Activated CD8-positive, alpha-beta memory T cell treated with anti-CD3 and anti-CD28 coated beads, Interleukin-2, amount 50 U/mL, for 1 hour (primary cell): ENCODE results near the gene TANGO2.

Experiments
- DNase-seq: peaks from one replicate; pipeline ENCODE4 v3.0.0-alpha.2; 2020; ENCODE audit errors: extremely low read depth

The TANGO2 gene

DNA sequence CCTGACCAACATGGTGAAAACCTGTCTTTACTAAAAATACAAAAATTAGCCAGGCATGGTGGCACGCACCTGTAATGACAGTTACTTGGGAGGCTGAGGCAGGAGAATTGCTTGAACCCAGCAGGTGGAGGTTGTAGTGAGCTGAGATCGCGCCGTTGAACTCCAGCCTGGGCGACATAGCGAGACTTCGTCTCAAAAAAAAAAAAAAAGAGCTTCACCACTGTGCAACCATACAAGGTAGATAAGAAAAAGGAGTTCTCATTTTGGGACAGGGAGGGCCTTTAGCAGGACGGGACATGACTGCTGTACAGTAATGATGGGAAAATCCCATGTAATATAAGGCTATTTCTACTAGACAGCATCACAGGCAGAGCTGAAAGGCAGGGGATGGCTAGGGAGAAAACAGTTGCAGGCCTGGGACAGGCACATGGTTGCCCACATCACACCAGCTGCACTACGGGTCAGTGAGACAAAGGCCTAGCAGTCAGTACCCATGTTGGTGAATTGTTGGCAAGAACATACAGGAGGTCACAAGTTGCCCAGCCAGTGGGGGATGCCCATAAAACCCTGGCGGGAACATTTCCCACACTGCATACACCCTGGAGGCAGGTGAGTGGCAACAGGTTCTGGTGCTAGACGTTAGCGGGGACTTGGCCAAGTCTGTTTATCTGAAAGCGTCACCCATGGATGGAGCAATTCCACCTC, 5.4 kb downstream of the TANGO2 start:
- DNase-seq, result no peak

- no peak for DNase-seq
Measured at GRCh38 chr22:20026996-20027601, 6.2 kb downstream of the TANGO2 start.

DNA sequence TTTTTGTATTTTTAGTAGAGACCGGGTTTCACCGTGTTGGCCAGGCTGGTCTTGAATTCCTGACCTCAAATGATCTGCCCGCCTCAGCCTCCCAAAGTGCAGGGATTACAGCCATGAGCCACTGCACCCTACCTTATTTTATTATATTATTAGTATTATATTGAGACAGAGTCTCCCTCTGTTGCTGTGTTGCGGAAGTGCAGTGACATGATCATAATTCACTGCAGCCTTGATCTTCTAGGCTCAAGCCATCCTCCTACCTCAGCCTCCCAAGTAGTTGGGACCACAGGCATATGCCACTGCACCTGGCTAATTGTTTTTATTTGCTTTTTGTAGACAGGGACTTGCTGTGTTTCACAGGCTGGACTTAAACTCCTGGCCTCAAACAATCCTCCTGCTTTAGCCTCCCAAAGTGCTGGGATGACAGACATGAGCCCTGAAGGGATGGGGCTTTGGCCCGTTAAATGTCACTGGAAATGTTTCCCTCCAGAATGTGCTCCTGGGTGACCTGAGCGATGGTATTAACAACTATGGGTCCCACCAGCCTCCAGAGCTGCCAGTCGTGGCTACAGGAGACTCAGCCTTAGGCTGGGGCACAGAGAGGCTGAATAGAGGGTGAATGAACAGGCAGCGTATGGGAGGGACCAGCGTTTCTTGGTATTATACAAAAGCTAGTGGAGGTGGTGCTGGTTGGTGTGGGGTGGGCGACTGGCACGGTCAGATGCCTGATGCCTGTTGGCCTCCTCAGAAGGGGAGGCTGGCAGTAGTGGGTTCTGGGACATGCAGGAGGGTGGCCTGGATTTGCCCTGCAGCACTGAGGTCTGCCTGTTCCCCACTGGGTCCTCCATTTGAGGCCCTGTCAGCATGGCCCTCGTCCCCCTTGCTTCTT, 7.3 kb downstream of the TANGO2 start:
- DNase-seq, result no peak

GRCh38 chr22:20028855-20029549, 8.1 kb downstream of the TANGO2 start:
- DNase-seq, result no peak

DNA sequence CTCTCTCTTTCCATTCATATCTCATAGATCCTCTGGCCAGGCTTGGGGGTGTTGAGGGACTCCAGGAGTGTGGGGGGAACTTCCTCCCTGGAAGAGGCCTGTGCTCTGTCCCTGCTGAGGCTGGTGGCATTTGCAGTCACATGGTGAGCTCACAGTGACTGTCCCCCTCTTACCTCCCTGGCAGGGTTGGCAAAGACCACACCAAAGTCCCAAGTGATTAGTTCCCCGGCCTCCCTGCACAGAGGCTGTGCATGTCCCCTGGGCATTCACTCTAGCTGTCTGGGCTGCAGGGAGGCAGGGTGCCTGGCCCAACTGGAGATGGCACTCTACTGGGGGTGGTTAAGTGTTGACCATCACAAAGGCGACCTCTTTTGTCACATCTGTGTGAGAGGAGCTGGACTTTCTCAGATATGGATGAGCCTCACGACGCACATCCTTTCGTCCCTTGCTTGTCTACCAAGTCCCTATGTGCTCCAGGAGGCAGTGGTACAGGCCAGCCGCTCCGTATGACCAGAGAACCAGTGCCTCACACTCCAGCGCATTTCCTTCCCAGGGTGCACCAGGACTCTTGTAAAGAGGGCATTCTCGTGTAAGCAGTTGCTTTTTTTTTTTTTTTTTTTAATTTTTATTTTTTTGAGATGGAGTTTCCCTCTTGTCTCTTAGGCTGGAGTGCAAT, 8.8 kb downstream of the TANGO2 start:
- no peak for DNase-seq

DNA sequence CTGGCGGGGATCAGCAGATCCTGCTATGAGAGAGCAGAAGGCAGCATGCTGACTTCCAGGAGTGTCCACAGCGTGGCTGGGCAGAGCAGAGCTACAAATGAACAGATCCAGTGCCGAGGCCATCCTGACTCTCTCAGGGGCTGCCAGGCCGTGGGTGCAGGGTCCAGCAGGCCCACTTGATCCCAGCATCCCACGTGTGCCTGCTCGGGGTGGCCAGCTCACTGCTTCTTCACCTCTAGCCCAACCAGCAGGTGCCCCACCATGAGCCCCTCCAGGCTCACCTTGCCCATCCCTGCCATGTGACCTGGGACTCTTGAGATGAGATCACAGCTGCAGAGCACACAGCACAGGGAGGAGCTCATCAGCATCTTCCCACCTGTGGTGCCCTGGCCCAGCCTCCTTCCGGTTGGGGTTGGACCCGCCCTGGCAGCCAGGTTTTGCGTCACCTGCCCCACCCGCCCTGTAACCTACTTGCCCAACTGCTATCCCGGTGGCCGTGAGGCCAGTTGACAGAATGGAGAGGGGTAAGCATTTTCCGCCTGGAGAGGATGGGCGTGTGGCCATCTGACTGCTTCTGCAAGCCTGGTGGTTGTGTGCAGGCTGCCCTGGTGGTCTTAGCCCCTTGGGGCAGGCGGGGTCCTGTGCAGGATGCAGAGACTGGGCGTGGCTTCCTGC, 11.0 kb downstream of the TANGO2 start:
- no peak for DNase-seq

GRCh38 chr22:20032407-20032991, 11.6 kb downstream of the TANGO2 start:
- no peak for DNase-seq

DNA sequence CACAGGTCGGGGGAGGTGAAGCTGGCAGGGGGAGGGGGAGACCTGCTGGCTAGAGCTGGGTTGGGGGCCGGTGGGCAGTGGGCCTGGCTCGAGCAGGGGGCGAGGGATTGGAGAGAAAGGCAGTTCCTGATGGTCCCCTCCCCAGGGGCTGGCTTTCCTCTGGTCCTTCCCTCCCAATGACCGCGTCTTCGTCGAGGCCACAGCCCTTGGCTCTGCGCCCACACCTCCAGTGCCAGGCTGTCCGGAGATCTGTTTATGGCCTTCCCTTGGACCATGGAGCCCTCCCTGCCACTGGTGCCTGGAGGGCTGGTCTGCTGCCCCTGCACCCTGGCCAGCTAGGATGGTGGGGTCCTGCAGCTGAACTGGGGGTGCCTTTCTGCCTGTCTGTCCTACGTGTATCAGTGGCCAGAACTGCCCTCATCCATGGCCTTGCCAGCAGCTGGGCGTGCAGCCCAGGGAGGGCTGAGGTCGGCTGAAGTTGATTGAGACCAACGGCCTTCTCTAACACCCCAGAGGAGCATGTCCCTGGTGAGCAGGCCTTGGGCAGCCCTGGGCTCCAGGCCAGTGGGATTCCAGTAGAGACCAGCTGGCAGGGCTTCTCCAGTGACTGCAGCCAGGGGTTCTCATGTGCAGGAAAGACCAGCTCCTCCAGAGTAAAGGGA, 12.3 kb downstream of the TANGO2 start:
- DNase-seq, result no peak

GRCh38 chr22:20034143-20034542, 13.2 kb downstream of the TANGO2 start:
- DNase-seq, result no peak

- DNase-seq, result no peak
Measured at GRCh38 chr22:20035375-20036083, 14.6 kb downstream of the TANGO2 start.

- no peak for DNase-seq
Measured at GRCh38 chr22:20036084-20036482, 15.2 kb downstream of the TANGO2 start.

- no peak for DNase-seq
Measured at GRCh38 chr22:20036535-20037392, 15.9 kb downstream of the TANGO2 start.

DNA sequence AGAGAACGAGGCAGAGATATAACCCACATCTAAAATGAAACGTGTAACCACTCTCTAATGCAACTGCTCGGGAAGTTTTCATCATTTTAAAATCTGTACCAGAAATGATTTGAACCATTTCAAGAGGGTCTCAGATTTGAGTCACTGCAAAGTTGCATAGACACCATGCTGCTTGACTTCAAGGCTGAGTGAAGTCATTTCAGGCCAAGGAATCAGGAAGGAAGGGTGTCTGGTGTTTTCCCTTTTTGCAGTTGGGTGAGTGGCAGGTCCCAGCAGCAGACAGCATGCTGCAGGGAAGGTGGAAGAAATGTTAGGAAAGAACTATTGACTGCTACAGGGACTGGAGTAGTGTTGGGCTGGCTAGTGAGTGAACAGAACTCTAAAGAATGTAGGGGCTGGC, 16.5 kb downstream of the TANGO2 start:
- DNase-seq, result no peak

DNA sequence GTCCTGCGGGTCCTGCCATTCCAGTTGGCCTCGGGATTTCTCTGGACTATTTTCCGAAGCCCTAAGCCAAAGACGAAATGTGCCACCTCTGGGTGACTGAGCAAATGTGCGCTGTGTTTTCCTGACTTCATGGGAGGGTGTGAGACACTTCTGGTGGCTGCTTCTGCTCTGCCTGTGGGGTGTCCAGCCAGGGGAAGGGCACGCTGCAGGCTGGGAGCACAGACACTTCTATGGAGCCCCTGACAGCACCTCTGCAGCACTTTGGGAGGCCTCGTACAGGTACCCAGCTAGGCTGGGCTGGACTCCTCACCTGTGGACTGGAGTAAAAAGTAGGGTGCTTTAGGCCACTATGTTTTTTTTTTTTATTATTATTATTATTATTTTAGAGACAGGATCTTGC, 17.7 kb downstream of the TANGO2 start:
- no peak for DNase-seq

GRCh38 chr22:20039683-20040325, 18.9 kb downstream of the TANGO2 start:
- DNase-seq, result no peak

DNA sequence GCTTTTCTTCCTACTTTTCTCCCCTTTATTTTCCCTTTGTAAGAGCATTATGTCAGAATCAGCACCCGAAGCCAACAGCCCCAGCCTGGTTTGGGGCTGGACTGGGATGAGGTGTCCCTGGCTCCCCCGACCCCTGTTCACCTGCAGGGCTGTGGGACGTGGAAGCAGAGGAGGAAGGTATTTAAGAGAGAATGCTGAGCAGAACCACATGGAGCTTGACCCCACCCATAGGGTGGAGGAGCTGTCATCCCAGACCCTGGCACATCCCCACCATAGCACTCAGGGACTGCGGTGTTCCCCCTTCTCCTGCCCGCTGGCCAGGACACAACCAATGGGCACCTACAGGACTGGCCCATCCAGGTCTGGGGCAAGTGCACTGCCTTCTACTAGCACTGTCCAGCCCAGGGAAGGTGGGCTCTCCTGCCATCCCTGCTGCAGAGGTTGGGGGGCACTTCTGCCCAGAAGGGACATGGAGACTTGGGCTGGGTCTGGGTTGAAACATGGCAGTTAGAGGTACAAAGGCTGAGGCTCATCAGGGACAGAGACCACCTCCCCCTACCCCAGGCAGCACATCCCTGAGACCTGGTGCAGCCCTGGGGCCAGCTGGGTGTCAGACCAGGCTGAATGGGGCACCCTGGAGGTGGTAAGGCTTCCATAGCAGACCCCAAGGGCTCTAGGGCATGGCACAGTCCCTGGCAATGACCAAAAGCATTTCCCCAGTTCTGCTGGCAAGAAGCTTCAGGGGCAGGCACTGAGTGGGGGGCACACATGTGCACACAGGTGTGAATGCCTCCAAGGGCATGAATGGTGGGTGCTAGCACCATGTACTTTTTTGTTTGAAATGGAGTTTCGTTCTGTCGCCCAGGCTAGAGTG, 19.7 kb downstream of the TANGO2 start:
- no peak for DNase-seq
